Inferior parietal cortex (tissue), 1 donor: Measurements from ENCODE around the gene EEF2K.
"Not testable (repeated sequence)": the region's sequence is repeated elsewhere in the genome, so short reads cannot be mapped to it uniquely, and the experiment has no call there.

ENCODE experiments used
- DNase-seq: peaks from one replicate; pipeline ENCODE4 v3.0.0-alpha.2; 2016; ENCODE audit errors: extremely low spot score

EEF2K gene

DNA sequence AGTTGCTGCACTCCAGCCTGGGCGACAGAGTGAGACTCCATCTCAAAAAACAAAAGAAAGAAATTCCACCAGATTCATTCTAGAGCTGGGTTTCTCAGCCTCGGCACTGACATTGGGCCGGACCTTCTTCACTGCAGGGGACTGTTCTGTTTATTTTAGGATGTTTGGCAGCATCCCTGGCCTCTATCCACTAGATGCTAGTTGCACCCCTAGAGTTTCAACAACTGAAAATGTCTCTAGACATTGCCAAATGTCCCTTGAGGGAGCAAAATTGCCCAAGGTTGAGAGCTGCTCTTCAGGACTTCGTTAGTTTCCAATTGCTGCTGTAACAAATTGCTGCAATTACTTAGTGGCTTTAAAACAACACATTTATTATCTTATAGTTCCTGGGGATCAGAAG lies 7.2 kb downstream of the EEF2K start:
- no peak for DNase-seq

DNA sequence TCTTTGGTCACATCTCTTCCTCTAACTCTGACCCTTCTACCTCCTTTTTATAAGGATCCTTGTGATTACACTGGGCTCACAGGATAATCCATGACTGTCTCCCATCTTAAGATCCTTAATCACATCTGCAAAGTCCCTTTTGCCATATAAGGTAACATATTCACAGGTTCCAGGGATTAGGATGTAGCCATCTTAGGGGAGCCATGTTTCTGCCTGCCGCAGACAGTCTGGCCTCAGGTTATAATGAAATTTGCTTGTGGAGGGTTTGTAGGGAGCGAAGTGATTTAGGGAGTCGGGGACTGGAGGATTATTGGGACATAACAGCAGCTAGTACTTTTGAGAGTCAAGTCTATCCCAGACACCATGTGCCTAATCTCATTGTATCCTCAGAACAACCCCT lies 7.7 kb downstream of the EEF2K start:
- DNase-seq, result no peak

GRCh38 chr16:22214402-22214801 lies 8.3 kb downstream of the EEF2K start:
- no peak for DNase-seq

GRCh38 chr16:22214889-22215288 lies 8.8 kb downstream of the EEF2K start:
- DNase-seq, result no peak

DNA sequence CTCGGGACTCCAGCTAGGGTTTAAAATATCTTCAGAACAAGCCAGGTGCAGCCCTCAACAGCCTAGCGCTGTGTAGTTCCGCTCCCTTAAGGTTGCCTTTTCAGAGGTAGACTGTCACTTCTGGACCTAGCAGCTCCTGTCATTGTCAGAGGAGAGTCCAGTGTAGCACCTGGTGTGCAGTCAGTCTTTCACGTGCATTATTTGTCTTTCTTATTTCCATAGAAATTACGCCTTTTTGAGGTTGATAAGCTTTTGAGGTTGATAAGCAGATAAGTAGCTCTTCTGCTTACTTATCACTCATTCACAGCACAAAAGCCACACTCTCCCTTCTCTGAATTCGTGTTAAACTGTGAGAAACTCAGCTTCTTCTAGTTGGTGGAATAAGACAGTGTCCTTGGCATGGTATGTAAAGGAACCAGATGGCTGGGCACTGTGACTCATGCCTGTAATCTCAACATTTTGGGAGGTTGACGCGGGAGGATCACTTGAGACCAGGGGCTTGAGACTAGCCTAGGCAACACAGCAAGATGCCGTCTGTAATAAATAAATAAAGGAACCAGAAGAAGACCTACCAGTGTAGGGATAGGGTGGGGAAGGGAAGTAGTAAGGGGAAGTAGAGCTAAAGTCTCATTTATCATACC lies 10.2 kb downstream of the EEF2K start:
- peak; percentile 63 for DNase-seq

- not testable (repeated sequence) for DNase-seq
These were observed 10.8 kb downstream of the EEF2K start for GRCh38 chr16:22216832-22217225.

GRCh38 chr16:22217890-22218730 lies 12.0 kb downstream of the EEF2K start:
- no peak for DNase-seq

GRCh38 chr16:22219389-22220068 lies 13.5 kb downstream of the EEF2K start:
- DNase-seq, result no peak

GRCh38 chr16:22220069-22220440 lies 14.0 kb downstream of the EEF2K start:
- DNase-seq, result no peak

- DNase-seq, result peak; percentile 55
These were observed 14.6 kb downstream of the EEF2K start for GRCh38 chr16:22220714-22221113.

- DNase-seq, result no peak
These were observed 15.9 kb downstream of the EEF2K start for GRCh38 chr16:22222006-22222405.

GRCh38 chr16:22222998-22223397 lies 16.9 kb downstream of the EEF2K start:
- no peak for DNase-seq

DNA sequence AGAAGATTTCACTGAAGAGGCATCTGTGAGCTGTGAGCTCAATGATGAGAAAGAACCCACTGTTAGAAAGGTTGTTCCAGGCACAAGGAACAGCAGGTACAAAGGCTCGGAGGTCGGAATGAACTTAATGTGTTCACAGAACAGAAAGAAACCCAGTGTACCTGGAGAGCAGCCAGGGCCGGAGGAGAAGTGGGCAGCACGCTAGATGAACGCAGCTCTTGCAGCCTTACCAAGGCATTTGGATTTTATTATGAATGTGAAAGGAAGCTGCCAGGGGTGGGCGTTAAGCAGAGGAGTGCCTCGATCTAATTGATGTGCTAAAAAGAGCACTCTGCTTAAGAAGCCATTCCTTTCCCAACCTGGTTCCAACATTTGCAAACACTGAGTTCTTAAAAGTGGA lies 19.0 kb downstream of the EEF2K start:
- DNase-seq, result peak; percentile 69

DNA sequence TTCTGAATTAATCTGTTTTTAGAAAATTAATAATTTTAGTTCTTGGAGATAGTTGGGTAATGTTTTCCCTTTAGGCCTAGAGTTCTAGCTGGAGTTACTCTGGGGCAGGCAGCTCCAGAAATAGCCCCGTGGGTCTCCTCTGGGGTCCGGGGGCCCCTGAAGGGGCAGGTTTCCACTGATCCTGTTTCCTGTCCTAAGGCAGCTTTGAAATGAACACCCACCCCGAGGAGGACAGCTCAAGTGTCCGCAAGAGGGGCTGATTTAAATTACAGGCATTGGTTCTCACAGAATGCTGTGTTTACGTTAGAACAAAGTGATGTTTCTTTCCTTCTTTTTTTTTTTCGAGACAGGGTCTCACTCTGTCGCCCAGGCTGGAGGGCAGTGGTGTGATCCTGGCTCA lies 23.8 kb downstream of the EEF2K start:
- DNase-seq, result no peak

DNA sequence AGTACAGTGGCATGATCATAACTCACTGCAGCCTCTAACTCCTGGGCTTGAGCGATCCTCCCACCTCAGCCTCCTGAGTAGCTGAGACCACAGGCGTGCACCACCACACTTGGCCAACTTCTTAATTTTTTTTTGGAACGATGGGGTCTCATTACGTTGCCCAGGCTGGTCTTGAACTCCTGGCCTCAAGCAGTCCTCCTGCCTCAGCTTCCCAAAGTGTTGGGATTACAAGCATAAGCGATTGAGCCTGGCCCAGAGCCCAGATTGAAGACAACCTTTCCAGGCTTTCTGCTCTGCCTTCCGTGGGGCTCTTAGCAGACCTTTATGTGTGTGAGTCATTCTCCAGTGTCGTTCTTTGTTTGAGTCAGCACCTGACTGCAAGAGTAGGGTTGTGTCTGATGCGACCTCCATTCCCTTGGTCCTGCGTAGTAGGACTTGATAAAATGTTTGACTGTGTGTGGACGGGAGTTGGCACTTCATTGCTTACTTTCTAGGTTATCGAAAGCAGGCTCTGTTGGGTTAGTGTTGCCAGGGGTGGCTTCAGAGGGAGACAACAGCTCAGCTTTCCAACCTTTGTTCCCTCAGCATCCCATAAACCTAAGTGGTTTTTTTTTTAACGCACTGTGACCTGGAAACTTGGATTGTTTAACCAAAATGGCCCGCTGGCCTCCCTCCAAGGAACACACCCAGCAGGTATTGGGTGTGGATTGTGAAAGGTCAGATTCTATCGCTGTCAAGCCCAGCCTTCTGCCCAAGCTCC lies 26.4 kb downstream of the EEF2K start:
- no peak for DNase-seq

GRCh38 chr16:22233037-22233372 lies 26.9 kb downstream of the EEF2K start:
- no peak for DNase-seq

GRCh38 chr16:22235839-22236745 lies 30.0 kb downstream of the EEF2K start:
- no peak for DNase-seq

DNA sequence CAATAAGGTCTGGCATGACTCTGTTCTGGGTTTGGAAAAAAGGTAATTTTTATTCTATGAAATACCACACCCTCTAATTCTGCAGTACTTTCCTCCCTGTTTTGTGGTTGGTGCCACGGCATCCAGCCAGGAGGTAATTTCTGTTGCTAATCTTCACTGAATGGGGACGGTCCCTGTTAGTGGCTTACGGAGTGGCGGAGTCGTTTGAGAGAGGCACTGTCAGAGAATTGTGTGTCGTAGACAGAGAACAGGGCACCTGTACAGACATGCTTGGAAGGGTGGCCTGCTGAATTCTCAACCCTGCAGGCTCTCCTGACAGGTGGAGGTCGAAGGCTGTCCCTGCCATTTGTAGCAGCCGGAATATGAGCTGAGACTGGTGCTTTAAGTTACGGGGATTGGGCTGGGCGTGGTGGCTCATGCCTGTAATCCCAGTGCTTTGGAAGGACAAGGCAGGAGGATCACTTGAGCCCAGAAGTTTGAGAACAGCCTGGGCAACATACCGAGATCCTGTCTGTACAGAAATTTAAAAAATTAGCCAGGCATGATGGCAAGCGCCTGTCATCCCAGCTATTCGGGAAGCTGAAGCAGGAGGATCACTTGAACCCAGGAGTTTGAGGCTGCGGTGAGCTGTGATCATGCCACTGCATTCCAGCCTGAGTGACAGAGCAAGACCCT lies 33.2 kb downstream of the EEF2K start:
- DNase-seq, result no peak

GRCh38 chr16:22240023-22240710 lies 34.1 kb downstream of the EEF2K start:
- no peak for DNase-seq

DNA sequence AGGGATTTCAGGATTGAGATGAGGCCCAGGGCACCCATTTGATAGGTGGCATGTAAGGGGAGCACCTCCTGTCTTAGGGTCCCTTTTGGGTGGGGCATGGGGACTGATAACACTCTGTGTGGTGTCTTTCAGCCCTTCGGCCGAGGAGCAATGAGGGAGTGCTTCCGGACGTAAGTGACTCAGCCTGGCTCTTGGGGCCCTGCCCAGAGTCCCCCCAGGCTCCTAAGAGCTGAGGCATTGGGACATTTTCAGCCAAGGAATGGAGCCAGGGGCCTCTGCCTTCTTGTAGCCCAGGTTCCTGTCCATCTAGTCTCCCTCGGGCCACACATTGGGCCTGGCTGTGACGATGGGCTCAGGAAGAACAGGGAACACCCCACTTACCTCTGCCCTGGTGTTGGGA lies 44.4 kb downstream of the EEF2K start:
- no peak for DNase-seq
